Measurements from ENCODE around the gene TMC3. TPM values are rescaled to one million over a fixed set of nuclear protein-coding genes. Genes with fewer than 3 reads are reported as not detected.

The TMC3 gene
- total and polyA plus RNA-seq, 2 of the 13 experiments (the other 11 are each of a cell fraction or from before 2014, with no cell fraction given) = not detected

DNA sequence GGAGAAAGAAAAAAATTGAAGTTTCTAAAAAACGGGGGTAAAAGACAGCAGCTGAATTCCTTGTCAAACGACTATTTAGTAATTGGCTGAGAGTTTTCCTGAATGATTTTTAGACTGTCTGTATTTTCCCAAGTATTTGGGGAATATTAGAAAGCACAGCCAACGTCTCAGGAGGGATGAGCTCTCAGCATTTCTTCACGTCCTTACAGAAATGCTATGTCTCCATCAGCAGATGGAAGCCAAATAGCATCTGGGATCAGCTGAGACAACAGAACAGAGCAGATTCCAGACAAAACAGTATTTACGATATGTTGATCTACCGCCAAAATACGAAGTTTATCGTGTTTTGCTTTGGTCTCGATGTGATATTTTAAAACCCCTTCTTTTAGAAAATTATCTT is 5.3 kb upstream of the TMC3 start:
- in situ Hi-C loops (cut with HindIII; ENCODE audit: extremely low pct_ligation_motif_present, low pct_unique_long_range_greater_than_20kb) = no loop called here
- TF ChIP-seq ZMYM2 (CRISPR knock-in tag; IDR thresholded peaks at IDR 0.05) (no peak), ZSCAN20 (CRISPR knock-in tag; IDR thresholded peaks at IDR 0.05; ENCODE audit: borderline replicate concordance) (no peak), HNRNPL (IDR thresholded peaks at IDR 0.05; ENCODE audit: low read depth, low read length) (no peak), NFYC (CRISPR knock-in tag; IDR thresholded peaks at IDR 0.05) (no peak), ZNF558 (CRISPR knock-in tag; IDR thresholded peaks at IDR 0.05; ENCODE audit: borderline replicate concordance) (no peak)
- TF ChIP-seq, protein P1, sequence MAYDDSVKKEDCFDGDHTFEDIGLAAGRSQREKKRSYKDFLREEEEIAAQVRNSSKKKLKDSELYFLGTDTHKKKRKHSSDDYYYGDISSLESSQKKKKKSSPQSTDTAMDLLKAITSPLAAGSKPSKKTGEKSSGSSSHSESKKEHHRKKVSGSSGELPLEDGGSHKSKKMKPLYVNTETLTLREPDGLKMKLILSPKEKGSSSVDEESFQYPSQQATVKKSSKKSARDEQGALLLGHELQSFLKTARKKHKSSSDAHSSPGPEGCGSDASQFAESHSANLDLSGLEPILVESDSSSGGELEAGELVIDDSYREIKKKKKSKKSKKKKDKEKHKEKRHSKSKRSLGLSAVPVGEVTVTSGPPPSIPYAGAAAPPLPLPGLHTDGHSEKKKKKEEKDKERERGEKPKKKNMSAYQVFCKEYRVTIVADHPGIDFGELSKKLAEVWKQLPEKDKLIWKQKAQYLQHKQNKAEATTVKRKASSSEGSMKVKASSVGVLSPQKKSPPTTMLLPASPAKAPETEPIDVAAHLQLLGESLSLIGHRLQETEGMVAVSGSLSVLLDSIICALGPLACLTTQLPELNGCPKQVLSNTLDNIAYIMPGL (CRISPR knock-in tag; IDR thresholded peaks at IDR 0.05; ENCODE audit: borderline replicate concordance in 1 of 2, low read depth in 1 of 2) = no peak
- Histone ChIP-seq H3K4me1 (ENCODE audit: insufficient read depth, low read length) (no peaks in the 10 kb centered on the region), H4K20me1 (ENCODE audit: insufficient read depth, low read length) (no peaks in the 10 kb centered on the region), H3K4me3 (replicated peaks in 1 of 3; ENCODE audit: insufficient read depth in 1 of 3, low read depth in 2 of 3, low read length in 3 of 3) (no peak overlapping the region), H3K79me2 (ENCODE audit: insufficient read depth, low read length) (no peaks in the 10 kb centered on the region), H3K27ac (ENCODE audit: extremely low read length, insufficient read depth, low read length) (no peak overlapping the region), H3K36me3 (replicated peaks in 1 of 2; ENCODE audit: control insufficient read depth in 1 of 2, insufficient read depth in 2 of 2, low read length in 2 of 2) (no peaks in the 10 kb centered on the region), H2AFZ (ENCODE audit: low read length) (no peak overlapping the region), H3K27me3 (ENCODE audit: control insufficient read depth in 1 of 2, insufficient read depth in 2 of 2, low read length in 2 of 2) (no peaks in the 10 kb centered on the region), H3K4me2 (ENCODE audit: low read depth, low read length) (no peak overlapping the region), H3K9me3 (ENCODE audit: low read length) (no peaks in the 10 kb centered on the region; the same call in 1 of the 2 replicates), H3K9ac (ENCODE audit: insufficient read depth, low read depth, low read length) (no peak overlapping the region)
- no TSS peak for BruUV-seq (replicated peaks)
- FAIRE-seq (no peak), ATAC-seq (no peak), DNase-seq (ENCODE audit: low spot score) (no peak)
- intact Hi-C loops (cut with micrococcal nuclease; ENCODE audit: unreplicated experiment) = no loop called here
- 43% methylated on average over 9 of the region's 9 CpGs for WGBS (ENCODE audit: low lambda C conversion rate)
- CTCF ChIA-PET (ENCODE audit: low intra/inter-chr PET ratio, low total read pairs) = no interaction called here
- POLR2A ChIA-PET = no interaction called here

DNA sequence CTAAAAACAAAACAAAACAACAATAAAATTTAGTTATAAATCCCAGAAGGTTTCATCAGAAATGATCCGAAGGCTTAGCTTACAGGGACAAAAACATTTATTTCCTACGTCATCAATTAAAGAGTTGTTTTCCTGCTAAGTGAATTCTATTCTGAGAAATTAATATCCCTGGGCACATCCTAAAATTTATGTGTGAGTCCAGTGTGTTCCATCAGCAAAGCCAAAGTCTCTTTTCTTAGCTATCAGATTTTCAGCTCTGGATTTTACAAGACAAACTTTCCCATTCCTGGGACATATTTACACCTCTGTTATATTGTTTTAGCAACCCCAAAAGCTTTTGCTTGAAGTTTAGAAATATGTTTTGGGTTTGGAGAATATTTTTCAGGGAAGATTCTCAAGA is 4.4 kb upstream of the TMC3 start:
- in situ Hi-C loops (cut with HindIII; ENCODE audit: extremely low pct_ligation_motif_present, low pct_unique_long_range_greater_than_20kb) (no loop called here), intact Hi-C loops (cut with micrococcal nuclease; ENCODE audit: unreplicated experiment) (no loop called here)
- FAIRE-seq (no peak), ATAC-seq (no peak), DNase-seq (ENCODE audit: low spot score) (no peak)
- Histone ChIP-seq H3K4me2 (ENCODE audit: low read depth, low read length) (no peak overlapping the region), H2AFZ (ENCODE audit: low read length) (no peak overlapping the region), H3K4me1 (ENCODE audit: insufficient read depth, low read length) (no peaks in the 10 kb centered on the region), H3K79me2 (ENCODE audit: insufficient read depth, low read length) (no peaks in the 10 kb centered on the region), H3K9me3 (ENCODE audit: low read length) (no peaks in the 10 kb centered on the region), H3K27ac (ENCODE audit: extremely low read length, insufficient read depth, low read length) (no peak overlapping the region), H3K36me3 (replicated peaks in 1 of 2; ENCODE audit: control insufficient read depth in 1 of 2, insufficient read depth in 2 of 2, low read length in 2 of 2) (no peaks in the 10 kb centered on the region), H4K20me1 (ENCODE audit: insufficient read depth, low read length) (no peaks in the 10 kb centered on the region), H3K9ac (ENCODE audit: insufficient read depth, low read depth, low read length) (no peak overlapping the region), H3K4me3 (replicated peaks in 1 of 3; ENCODE audit: insufficient read depth in 1 of 3, low read depth in 2 of 3, low read length in 3 of 3) (no peak overlapping the region), H3K27me3 (ENCODE audit: control insufficient read depth in 1 of 2, insufficient read depth in 2 of 2, low read length in 2 of 2) (no peaks in the 10 kb centered on the region)
- TF ChIP-seq HOXA5 (CRISPR knock-in tag; IDR thresholded peaks at IDR 0.05) = no peak
- TF ChIP-seq MAFK (conservative IDR thresholded peaks at IDR 0.05 in 1 of 2, IDR thresholded peaks at IDR 0.05 in 1 of 2; ENCODE audit: low read length in 2 of 2) = 0 out of 4 replicates have a peak, but pooled peaks of 1 of the 2 experiments have one; percentile 4
- no TSS peak for BruUV-seq (replicated peaks)
- ChIA-PET POLR2A (no interaction called here), CTCF (ENCODE audit: low intra/inter-chr PET ratio, low total read pairs) (no interaction called here)
- 29% methylated on average over 2 of the region's 2 CpGs for WGBS (ENCODE audit: low lambda C conversion rate)

Measured in HepG2 (cell line).